GM19468 (cell line): ENCODE results near the gene ZFP92.
"Not testable (repeated sequence)": the region's sequence is repeated elsewhere in the genome, so short reads cannot be mapped to it uniquely, and the experiment has no call there.

Experiments used
- ATAC-seq: cut with Tn5 transposase; IDR thresholded peaks from one replicate; pipeline ENCODE4 v1.9.1; 2021; ENCODE audit warnings: mild to moderate bottlenecking, moderate library complexity, moderate number of reproducible peaks; ENCODE audit not compliant: unreplicated experiment; ENCODE audit errors: extremely low read depth

ZFP92 gene

DNA sequence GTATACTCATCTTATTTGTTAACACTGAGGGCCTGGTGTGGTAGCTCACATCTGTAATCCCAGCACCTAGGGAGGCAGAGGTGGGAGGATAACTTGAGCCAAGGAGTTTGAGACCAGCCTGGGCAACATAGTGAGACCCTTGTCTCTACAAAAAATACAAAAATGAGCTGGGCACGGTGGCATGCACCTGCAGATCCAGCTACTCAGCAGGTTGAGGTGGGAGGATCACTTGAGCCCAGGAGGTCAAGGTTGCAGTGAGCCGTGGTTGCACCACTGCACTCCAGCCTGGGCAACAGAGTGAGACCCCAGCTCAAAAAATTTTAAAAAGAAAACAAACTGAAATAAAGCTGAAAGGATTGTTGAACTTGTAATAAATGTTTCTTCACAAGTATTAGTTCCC lies 26.3 kb upstream of the ZFP92 start:
- not testable (repeated sequence) for ATAC-seq

DNA sequence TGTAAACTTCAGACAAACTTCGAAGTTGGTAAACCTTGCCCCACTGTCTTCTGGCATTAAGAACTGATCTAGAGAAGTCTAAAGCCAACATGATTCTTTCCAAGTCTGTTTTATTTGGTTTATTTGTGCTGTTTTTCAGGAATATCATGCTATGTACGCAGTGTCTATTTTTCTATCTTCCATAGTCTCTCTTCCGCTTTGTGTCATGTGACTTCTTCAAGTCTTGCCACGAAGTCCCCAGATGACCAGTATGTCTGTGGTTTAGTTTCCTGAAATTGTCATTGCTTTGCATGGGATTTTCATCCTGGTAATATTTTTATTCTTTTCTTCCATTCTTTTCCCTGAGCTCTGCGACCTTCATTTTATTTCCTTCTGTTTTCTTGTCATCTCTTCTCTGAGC lies 25.2 kb upstream of the ZFP92 start:
- no peak for ATAC-seq

DNA sequence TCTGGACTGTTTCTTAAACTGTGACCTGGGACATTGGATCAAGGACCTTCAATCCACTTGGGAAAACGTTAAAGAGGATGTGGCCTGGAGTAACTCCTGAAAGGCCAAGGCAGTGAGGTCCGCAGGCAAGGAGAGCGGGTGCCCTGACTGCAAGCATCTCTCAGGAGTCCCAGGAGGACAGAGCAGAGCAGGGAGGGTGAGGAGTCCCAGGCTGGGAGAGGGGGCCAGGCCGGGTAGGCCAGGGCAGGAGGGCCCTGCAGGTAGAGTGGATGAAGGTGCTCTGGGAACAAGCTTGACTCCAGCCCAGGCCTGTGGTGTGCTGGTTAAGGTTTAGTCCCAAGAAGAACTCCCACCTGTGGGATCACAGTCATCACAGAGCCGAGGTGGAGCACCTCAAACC lies 23.9 kb upstream of the ZFP92 start:
- ATAC-seq: no peak

DNA sequence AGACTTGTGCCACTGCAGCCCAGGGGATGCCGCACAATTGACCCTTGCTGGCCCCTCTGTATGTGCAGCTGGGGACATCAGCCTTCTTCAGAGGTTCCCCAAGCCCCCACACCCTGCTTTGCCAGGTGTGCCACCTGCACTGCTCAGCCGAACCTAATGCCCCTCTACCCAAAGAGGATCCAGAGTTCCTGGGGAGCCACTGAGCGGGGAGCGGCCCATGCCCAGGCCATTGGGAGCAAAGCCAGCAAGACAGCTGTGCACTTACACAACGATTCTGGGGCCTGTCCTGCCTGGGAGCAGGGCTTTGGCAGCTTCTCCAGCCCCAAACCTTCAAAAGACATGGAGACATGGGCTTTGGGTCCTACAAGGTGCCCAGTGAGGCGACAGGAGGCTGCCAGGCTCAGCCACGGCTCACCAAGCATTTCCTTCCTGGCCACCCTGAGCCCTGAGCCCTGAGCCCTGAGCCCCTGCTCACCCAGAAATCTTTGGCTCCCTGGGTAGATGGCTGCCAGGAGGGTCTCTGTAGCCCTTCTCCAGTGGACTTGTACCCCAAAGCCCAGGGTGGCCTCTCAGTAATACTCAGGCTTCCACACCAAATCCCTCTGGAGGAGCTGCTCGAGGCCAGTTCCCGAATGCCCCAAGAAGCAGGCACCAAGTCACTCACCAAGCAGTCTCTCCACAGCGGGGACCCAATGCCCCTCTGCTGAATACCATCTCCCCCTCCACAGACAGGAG lies 23.1 kb upstream of the ZFP92 start:
- no peak for ATAC-seq

DNA sequence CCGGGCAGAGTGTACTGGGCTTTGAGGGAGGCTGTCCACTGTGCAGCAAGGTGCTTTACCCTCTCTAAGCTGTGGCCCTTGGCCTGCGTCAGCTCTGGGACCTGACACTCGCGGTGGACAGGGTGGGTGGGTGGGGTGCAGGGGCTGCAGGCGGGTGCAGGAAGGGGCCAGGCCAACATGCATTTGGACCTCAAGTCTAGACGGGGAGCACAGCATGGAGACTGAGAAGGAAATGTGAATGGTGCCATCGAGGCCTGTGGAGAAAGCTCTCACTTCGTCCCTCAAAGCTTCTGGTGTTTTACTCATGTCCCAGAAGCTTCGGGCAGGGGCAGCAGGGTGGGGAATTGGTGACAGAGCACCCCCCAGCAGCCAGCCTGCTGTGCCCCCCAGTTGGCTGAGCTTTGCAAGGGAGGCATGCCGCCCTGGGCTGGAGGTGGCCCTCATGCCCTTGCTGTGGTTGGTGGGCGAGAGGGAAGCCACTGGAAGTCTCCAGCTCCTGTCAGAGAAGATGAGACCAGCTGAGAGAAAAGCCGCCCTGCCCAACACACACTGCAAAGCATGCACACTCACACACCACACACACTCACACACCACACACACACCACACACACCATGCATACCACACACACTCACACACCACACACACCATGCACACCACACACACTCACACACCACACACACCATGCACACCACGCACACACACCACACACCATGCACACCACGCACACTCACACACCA lies 22.4 kb upstream of the ZFP92 start:
- no peak for ATAC-seq

DNA sequence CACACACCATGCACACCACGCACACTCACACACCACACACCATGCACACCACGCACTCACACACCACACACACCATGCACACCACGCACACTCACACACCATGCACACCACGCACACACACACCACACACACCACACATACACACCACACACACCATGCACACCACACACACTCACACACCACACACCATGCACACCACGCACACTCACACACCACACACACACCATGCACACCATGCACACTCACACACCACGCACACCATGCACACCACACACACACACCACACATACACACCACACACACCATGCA lies 21.9 kb upstream of the ZFP92 start:
- not testable (repeated sequence) for ATAC-seq

DNA sequence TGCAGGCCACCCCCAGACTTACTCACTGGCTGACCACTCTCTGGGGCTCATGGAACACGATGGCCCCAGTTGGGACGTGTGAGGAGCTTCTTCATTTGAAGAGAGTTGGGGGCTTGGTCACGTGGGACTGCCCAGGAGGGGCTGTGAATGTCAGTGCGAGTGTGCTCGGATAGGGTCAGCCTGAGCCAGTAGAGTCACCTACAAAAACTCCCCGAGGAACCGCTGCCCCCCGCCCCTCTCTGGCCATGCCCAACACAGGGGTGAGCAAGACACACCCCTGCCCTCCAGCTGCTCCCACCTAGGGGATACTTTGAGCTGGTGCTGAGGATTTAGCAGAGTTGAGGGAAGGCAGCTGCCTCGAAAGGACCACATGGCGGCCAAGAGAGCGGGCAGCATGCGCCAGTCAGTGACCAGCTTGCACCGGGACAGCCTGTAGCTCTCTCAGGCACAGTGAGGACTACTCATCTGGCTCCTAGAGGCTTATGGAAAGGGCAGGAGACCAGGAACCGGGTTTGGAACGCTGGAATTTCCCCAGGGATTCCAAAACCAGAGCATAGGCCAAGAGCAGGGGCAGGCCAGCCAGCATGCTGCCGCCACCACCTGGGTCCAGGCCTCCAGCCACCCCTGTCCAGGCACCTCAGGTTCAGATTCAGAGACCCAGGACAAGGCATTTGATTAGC lies 18.5 kb upstream of the ZFP92 start:
- ATAC-seq: no peak

DNA sequence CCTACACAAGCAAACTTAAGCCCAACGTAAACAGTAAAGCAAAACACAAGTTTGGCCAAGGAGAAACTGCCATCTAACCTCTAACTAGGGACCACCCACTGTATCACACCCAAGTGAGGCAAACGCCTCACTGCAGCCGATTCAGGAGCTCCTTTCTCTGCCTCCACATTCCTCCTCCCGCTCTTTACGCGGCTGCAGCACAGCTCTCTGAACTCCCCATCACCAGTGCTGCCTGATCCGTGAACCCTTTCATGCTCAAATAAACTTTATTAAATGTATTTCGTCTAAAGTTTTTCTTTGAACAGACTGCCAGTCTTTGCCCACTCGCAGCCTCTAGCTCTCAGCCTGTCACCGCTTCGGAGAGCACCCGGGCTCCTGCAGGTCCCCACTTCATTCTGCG lies 16.7 kb upstream of the ZFP92 start:
- no peak for ATAC-seq

DNA sequence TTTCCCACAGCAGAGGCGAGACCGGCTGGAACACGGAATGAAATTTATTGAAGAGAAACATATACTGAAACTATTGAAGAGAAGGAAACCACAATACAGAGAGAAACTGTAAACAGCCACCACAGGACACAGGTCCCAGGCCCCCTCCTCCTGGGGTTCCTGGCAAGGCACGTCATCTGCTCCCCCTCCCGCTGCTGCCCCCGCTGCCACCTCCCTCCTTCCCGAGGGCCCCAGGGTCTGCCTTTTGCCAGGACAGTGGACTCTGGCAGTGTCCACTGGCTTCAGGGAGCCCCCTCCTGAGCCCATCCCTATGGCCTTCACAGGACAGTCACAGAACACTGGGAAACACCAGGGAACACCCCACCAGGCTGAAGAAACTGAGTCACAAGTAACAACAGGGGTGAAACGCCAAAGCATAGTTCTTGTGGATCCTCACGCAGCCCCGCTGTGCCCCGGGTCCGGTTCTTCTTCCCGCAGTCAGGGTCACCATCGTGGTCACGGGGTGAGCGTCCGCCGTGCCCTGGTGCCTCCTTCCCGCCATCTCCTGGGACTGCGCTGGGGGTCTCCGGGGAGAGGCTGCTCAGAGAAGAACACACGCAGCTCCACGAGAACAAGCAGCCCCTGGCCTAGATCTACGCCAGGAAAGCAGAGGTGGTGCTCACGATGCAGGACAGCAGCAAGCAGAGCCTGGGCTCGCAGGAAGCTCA lies 15.5 kb upstream of the ZFP92 start:
- no peak for ATAC-seq

DNA sequence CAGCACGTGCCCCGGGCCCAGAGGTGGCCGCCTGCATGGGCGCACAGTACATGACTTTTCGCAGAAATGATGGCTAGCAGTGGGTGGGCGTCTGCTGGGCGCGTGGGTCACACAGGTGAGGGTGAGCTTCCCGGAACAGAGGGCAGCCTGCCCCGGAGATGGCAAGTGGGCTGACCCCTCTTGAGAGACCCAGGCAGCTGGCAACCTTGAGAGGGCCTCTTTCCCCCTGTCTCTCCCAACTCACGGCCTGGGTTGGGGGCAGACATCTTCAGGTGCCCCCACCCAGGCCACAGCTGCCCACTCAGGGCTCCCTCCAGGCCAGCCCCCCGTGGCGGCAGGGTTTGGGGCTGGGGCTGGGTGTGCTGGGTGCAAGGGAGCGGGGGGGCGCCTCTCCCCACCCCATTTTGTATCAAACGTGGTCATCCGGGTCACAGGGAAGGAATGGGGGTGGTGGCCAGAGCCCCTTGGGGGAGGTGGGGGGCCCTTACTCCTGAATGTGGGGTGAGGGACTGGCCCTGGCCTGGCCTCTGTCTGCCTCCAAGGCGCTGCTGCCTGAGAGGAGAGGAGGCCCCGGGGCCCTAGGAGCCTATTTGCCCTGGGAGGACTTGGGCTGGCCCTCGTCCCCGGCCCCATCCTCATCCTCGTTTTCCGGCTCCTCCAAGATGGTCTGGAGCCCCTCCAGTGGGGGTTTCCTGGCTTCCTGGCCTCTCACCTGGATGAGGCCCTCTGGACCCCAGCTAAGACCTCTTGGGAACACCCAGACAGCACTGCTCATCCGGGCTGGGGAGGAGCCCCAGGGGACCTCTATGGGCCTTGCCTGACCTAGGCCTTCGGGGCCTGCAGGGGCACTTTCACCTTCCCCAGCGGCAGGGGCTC lies 14.7 kb upstream of the ZFP92 start:
- ATAC-seq: no peak

DNA sequence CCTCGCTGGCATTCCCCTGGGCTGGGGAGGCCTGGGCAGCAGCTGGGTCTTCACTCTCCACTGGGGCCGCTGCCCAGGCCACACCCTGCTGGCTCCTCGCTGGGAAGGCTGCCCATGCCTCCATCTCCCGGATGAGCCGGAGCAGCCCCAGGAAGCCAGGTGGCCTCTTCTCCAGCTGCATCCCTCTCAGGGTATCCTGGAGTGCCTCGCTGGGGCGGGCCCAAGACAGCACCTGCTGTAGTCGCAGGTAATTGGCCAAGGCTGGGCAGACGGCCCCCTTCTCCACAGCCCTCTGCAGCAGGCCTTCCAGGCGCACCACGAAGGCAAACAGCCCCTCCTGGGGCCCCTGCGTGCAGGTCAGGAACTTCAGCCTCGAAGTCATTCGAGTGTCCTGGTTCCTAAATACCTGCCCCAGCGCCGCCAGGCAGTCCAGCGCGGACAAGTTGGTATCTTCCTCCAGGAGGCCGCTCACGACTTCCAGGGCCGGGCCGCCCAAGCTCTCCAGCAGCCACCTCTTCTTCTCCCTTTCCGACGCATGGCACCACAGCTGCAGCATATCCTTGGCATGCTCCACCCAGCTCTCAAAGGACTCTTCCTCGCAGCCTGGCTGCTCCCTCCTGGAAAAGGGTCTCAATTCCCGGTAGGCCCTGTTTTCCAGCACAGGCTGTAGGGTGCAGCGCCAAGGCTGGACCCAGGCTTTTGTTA lies 13.9 kb upstream of the ZFP92 start:
- no peak for ATAC-seq

DNA sequence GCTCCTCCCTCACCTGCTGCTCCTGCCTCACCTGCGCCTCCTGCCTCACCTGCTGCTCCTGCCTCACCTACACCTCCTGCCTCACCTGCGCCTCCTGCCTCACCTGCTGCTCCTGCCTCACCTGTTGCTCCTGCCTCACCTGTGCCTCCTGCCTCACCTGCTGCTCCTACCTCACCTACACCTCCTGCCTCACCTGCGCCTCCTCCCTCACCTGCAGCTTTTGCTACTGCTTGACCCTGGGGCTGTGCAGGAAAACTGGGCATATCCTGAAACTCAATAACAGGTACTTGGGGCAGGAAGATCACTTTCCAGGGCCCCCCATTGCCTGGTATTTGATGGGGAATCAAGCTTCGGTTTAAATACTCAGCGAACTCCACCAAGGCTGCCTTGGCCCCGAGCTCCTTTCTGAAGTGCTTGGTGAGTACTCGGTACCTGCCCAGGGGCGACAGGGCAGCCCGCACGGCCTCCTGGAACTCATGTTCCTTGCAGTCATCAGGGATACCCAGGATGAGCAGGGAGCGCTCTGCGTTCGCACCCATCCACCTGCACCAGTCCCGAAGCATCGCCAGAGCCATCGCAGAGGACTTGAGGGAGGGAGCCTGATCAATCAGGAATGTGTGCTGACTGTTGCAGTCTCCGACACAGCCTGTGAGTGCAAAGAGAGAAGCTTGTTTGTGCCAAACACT lies 12.9 kb upstream of the ZFP92 start:
- ATAC-seq: no peak

DNA sequence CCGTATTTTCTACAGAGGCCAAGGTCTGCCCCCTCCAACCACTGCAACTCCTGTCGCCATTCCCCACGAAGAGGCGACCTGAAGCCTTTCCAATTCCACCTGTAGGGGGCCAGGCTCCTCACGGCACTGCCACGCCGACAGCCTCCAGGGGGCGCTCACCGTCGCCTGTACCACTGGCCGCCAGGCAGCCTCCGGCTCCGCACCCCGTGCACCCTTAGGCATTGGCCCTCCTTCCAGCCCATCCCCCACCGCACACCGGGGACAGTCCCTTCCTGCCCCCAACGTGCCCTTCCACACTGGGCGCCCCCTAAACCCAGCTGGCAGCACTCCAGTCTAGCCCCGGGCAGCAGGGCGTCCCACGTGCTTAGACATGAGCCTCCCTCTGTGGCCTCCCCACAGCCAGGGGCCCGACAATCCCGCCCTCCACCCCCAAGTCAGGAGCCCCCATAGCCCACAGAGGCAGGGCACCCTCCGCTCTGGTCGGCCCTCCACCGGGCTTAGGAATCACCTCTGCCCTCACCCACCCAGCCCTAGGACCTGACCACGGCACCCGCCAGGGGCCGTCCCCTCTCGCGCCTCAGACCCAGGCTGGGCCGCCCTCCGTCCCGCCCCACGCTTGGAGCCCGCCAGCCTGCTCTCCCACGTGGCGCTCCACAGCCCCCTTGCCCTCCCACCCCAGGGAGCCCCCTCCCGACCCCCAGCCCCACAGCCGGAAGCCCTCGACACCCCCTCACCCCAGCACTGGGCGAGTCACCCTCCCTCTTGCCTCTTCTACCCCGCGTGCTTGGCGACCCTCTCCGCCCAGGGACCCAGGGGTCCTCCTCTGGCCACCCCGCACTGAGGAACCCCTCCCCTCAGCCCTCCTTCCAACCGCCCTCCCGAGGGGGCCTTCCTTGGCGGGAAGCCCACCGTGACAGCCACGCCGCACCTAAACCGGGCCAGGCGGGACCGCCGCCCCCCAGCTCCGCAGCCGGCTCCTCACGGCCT lies 10.8 kb upstream of the ZFP92 start:
- ATAC-seq: no peak

DNA sequence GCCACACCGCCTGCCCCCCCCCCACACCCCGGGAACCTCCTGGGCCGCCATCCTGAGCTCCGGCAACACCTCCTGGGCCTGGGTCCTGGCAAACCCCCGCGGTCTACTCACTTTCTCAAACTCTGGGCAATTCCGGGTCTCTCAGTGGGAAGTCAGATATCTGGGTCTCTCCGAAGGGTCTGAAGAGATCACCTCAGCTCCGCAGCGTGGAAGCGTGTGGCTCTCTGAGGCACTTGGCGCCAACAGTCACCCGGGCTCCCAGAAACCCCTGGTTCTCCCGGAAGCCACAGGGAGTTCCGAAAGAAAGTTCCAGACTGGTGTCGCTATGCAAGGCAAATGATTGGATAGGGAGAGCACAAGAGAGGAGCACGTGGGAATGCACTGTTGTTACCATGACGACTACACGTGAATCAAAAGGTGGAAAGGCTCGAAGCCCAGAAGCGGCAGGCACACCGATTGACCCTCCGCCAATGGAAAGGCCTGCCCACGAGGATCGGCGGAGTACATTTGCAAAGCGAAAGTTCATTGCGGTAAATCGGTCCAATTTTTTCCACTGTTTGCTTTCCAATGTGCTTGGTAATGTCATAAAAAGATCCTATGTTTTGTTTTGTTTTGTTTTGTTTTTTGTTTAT lies 10.0 kb upstream of the ZFP92 start, which contains the start of gene PNMA6E:
TSS of gene PNMA6E (minus strand) at position 218 of the 632 bp plus-strand sequence. CDS start 2,501 bp downstream, outside the sequence.
- no peak for ATAC-seq

DNA sequence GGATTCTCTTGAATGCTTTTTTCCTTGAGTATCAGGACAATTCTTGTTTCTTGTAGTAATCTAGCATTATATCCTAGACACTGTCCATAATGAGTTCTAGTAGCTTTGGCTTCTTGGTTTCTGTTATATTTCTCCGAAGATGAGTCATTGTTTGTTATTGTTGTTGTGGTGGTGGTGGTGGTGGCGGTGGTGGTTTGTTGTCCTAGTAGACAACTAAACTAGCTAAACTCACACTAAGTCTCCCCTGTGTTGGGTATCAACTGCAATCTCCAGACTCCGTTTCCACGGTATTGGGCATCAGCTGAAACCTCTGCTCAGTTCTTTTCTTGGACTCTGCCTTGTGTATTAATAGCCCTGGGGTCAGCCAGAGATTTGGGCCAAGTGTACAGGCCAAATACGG lies 6.9 kb upstream of the ZFP92 start:
- not testable (repeated sequence) for ATAC-seq

DNA sequence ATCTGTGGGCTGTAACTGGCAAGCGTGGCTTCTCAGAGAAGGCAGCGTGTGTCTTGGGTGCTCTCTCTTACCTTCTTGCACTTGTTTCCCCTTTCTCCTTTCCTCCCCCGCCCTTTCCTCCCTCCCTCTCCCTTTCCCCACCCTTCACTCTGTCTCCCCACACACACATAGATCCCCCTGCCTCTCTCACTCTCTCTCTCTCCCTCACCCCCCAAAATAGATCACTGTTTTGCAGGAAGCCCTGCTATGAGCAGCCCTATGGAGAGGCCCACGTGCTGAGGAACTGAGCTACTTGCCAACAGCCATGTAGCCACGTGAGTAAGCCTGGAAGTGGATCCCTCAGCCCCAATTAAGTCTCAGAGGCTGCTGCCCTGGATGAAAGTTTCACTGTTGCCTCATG lies 5.8 kb upstream of the ZFP92 start:
- ATAC-seq: no peak

DNA sequence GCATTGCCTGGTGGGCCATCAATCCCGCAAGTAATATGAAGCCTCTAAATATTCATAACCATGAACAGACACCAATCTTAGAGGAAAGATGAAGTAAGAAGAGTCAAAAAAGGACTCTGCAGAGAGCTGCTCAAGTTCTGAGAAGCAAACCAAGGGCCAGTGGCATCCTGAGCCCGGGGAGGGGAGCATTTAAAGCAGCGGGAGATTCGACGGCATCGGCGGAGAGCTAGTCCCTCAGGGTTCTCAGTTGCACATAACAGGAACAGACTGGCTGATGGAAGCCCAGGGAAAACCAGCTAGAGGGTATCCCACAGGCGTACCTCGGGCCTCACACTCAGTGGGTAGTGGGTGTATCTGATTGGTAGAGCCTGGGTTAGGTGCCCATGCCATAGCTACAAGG lies 5.3 kb upstream of the ZFP92 start:
- no peak for ATAC-seq
